Hepatic stellate cell (primary cell): ENCODE data around the gene SCARB2.

Experiments
- DNase-seq: peaks from one replicate; pipeline ENCODE4 v3.0.0; 2011; ENCODE audit warnings: low spot score

SCARB2 gene

GRCh38 chr4:76198411-76199237, 15.0 kb downstream of the SCARB2 start:
- DNase-seq = peak; percentile 49

- DNase-seq = no peak
Observed at GRCh38 chr4:76197971-76198410, 15.6 kb downstream of the SCARB2 start.

- no peak for DNase-seq
Observed at GRCh38 chr4:76197031-76197743, 16.4 kb downstream of the SCARB2 start.

- DNase-seq = no peak
Observed at GRCh38 chr4:76196376-76196775, 17.2 kb downstream of the SCARB2 start.

- DNase-seq = no peak
Observed at GRCh38 chr4:76195326-76195725, 18.3 kb downstream of the SCARB2 start.

GRCh38 chr4:76194325-76194724, 19.3 kb downstream of the SCARB2 start:
- DNase-seq = peak; percentile 73

- no peak for DNase-seq
Observed at GRCh38 chr4:76192236-76192635, 21.4 kb downstream of the SCARB2 start.

- no peak for DNase-seq
Observed at GRCh38 chr4:76188557-76188956, 25.1 kb downstream of the SCARB2 start.

- no peak for DNase-seq
Observed at GRCh38 chr4:76188149-76188548, 25.5 kb downstream of the SCARB2 start.

- DNase-seq = no peak
Observed at GRCh38 chr4:76187152-76187551, 26.5 kb downstream of the SCARB2 start.

- DNase-seq = no peak
Observed at GRCh38 chr4:76182463-76182862, 31.2 kb downstream of the SCARB2 start.

- DNase-seq = peak; percentile 64
Observed at GRCh38 chr4:76179398-76180318, 34.0 kb downstream of the SCARB2 start.

GRCh38 chr4:76178296-76178695, 35.3 kb downstream of the SCARB2 start:
- DNase-seq = no peak

- DNase-seq = no peak
Observed at GRCh38 chr4:76177709-76178108, 35.9 kb downstream of the SCARB2 start.

GRCh38 chr4:76175336-76175735, 38.3 kb downstream of the SCARB2 start:
- no peak for DNase-seq

GRCh38 chr4:76174216-76174615, 39.4 kb downstream of the SCARB2 start:
- no peak for DNase-seq

GRCh38 chr4:76168688-76169087, 44.9 kb downstream of the SCARB2 start:
- DNase-seq = no peak

- DNase-seq = no peak
Observed at GRCh38 chr4:76166480-76166879, 47.1 kb downstream of the SCARB2 start.

- no peak for DNase-seq
Observed at GRCh38 chr4:76160355-76160754, 53.3 kb downstream of the SCARB2 start.

- DNase-seq = no peak
Observed at GRCh38 chr4:76156635-76157034, 57.0 kb downstream of the SCARB2 start.

- no peak for DNase-seq
Observed at GRCh38 chr4:76155979-76156378, 57.6 kb downstream of the SCARB2 start.

- no peak for DNase-seq
Observed at GRCh38 chr4:76153356-76153755, 60.3 kb downstream of the SCARB2 start.
